ENCODE results near the gene SHANK2. TPM values are rescaled to one million over a fixed set of nuclear protein-coding genes. Genes with fewer than 3 reads are reported as not detected.

The SHANK2 gene
- total RNA-seq, 1 donor from 2014 or later: 11.0 TPM

GRCh38 chr11:71214553-71215424 is 37.6 kb downstream of the SHANK2 start:
- no peak for DNase-seq (ENCODE audit: extremely low spot score in 2 of 2)
- Histone ChIP-seq H3K27ac (no peak overlapping the region), H3K36me3 (no peaks in the 10 kb centered on the region), H3K9me3 (no peaks in the 10 kb centered on the region), H3K27me3 (no peaks in the 10 kb centered on the region), H3K4me1 (no peaks in the 10 kb centered on the region), H3K4me3 (no peak overlapping the region)
- intact Hi-C loops (cut with DNase I): no loop called here
- TF ChIP-seq CTCF (IDR thresholded peaks at IDR 0.05): no peak
- TF ChIP-seq POLR2AphosphoS5 (IDR thresholded peaks at IDR 0.05; ENCODE audit: insufficient read depth in 1 of 2, low read depth in 1 of 2): no peak
- TF ChIP-seq POLR2A (IDR thresholded peaks at IDR 0.05): no peak

- no peak overlapping the region for H3K4me3 ChIP-seq
- H3K9me3 ChIP-seq: no peaks in the 10 kb centered on the region
- intact Hi-C loops (cut with DNase I): no loop called here
- H3K36me3 ChIP-seq: no peaks in the 10 kb centered on the region
- no peak for DNase-seq (ENCODE audit: extremely low spot score in 2 of 2)
- TF ChIP-seq POLR2A (IDR thresholded peaks at IDR 0.05) (no peak), POLR2AphosphoS5 (IDR thresholded peaks at IDR 0.05; ENCODE audit: insufficient read depth in 1 of 2, low read depth in 1 of 2) (no peak), CTCF (IDR thresholded peaks at IDR 0.05) (no peak)
- no peaks in the 10 kb centered on the region for H3K4me1 ChIP-seq
- no peak overlapping the region for H3K27ac ChIP-seq
- no peaks in the 10 kb centered on the region for H3K27me3 ChIP-seq
Measured at GRCh38 chr11:71213696-71214552, 38.5 kb downstream of the SHANK2 start.

- no peak for DNase-seq (ENCODE audit: extremely low spot score in 2 of 2)
- no peaks in the 10 kb centered on the region for H3K27me3 ChIP-seq
- intact Hi-C loops (cut with DNase I): no loop called here
Measured at GRCh38 chr11:71212871-71213559, 39.4 kb downstream of the SHANK2 start.

GRCh38 chr11:71211631-71212030 is 40.7 kb downstream of the SHANK2 start:
- Histone ChIP-seq H3K36me3 (no peaks in the 10 kb centered on the region), H3K27ac (no peak overlapping the region), H3K4me3 (no peak overlapping the region), H3K27me3 (no peaks in the 10 kb centered on the region), H3K4me1 (no peaks in the 10 kb centered on the region), H3K9me3 (no peaks in the 10 kb centered on the region)
- intact Hi-C loops (cut with DNase I): no loop called here
- DNase-seq (ENCODE audit: extremely low spot score in 2 of 2): no peak
- TF ChIP-seq CTCF (IDR thresholded peaks at IDR 0.05) (no peak), POLR2A (IDR thresholded peaks at IDR 0.05) (no peak), POLR2AphosphoS5 (IDR thresholded peaks at IDR 0.05; ENCODE audit: insufficient read depth in 1 of 2, low read depth in 1 of 2) (no peak)

More at GRCh38 chr11:71212871-71213559, 39.4 kb downstream of the SHANK2 start:
- TF ChIP-seq POLR2A (IDR thresholded peaks at IDR 0.05): no peak
- TF ChIP-seq CTCF (IDR thresholded peaks at IDR 0.05): no peak
- TF ChIP-seq POLR2AphosphoS5 (IDR thresholded peaks at IDR 0.05; ENCODE audit: insufficient read depth in 1 of 2, low read depth in 1 of 2): no peak
- no peaks in the 10 kb centered on the region for H3K9me3 ChIP-seq
- H3K4me1 ChIP-seq: no peaks in the 10 kb centered on the region
- H3K27ac ChIP-seq: no peak overlapping the region
- no peaks in the 10 kb centered on the region for H3K36me3 ChIP-seq
- H3K4me3 ChIP-seq: no peak overlapping the region
